Parathyroid adenoma (tissue), 2 donors: ENCODE measurements around the gene RAB30.
"Not testable (repeated sequence)": the region's sequence is repeated elsewhere in the genome, so short reads cannot be mapped to it uniquely, and the experiment has no call there.

Source experiments
- H2AFZ ChIP-seq: fragments of 300-600 bp; sonication (generic); one replicate; pipeline ENCODE4 v1.7.0; 2017; ENCODE audit warnings: antibody characterized with exemption, mild to moderate bottlenecking
- H3K27ac ChIP-seq: fragments of 300-600 bp; sonication (generic); one replicate; pipeline ENCODE4 v1.7.0; 2017
- H3K27me3 ChIP-seq: fragments of 300-600 bp; sonication (generic); one replicate; pipeline ENCODE4 v1.7.0; 2017; ENCODE audit warnings: low read length; ENCODE audit not compliant: control insufficient read depth, insufficient read depth
- H3K36me3 ChIP-seq: fragments of 300-600 bp; sonication (generic); one replicate; pipeline ENCODE4 v1.7.0; 2017; ENCODE audit warnings: low read length; ENCODE audit not compliant: control insufficient read depth, insufficient read depth
- H3K4me1 ChIP-seq: fragments of 300-600 bp; sonication (generic); one replicate; pipeline ENCODE4 v1.7.0; 2017; ENCODE audit warnings: control low read depth
- H3K4me2 ChIP-seq: fragments of 300-600 bp; sonication (generic); one replicate; pipeline ENCODE4 v1.7.0; 2017; ENCODE audit warnings: low read length
- H3K4me3 ChIP-seq: fragments of 300-600 bp; sonication (generic); one replicate; pipeline ENCODE4 v1.7.0; 2017; ENCODE audit warnings: low read depth, low read length
- H3K79me2 ChIP-seq: fragments of 300-600 bp; sonication (generic); one replicate; pipeline ENCODE4 v1.7.0; 2017; ENCODE audit warnings: control low read depth
- H3K9ac ChIP-seq: fragments of 300-600 bp; sonication (generic); one replicate; pipeline ENCODE4 v1.7.0; 2017; ENCODE audit warnings: mild to moderate bottlenecking
- H3K9me3 ChIP-seq: fragments of 300-600 bp; sonication (generic); one replicate; pipeline ENCODE4 v1.7.0; 2017; ENCODE audit warnings: low read length; ENCODE audit not compliant: control insufficient read depth
- CTCF ChIP-seq: fragments of 300-600 bp; sonication (generic); IDR thresholded peaks from one replicate; pipeline ENCODE4 v1.7.0; 2017; ENCODE audit warnings: antibody characterized with exemption, mild to moderate bottlenecking
- donor health status: primary hyperparathyroidism.

The RAB30 gene

GRCh38 chr11:82967381-82967780, 104.3 kb downstream of the RAB30 start:
- no peak overlapping the region for H3K4me3 ChIP-seq
- H3K4me2 ChIP-seq, result no peak overlapping the region
- H3K27me3 ChIP-seq, result no peaks in the 10 kb centered on the region
- no peaks in the 10 kb centered on the region for H3K79me2 ChIP-seq
- no peaks in the 10 kb centered on the region for H3K9me3 ChIP-seq
- no peak overlapping the region for H3K27ac ChIP-seq
- TF ChIP-seq CTCF, result no peak
- H3K9ac ChIP-seq, result no peak overlapping the region
- no peaks in the 10 kb centered on the region for H3K36me3 ChIP-seq
- no peak overlapping the region for H2AFZ ChIP-seq
- no peaks in the 10 kb centered on the region for H3K4me1 ChIP-seq

- H3K79me2 ChIP-seq, H3K9me3 ChIP-seq, H3K9ac ChIP-seq, H3K27me3 ChIP-seq, H3K4me2 ChIP-seq, H3K36me3 ChIP-seq, H3K4me3 ChIP-seq, H2AFZ ChIP-seq, H3K27ac ChIP-seq, H3K4me1 ChIP-seq: not testable (repeated sequence)
Observed at GRCh38 chr11:82962021-82962420, 109.7 kb downstream of the RAB30 start.

GRCh38 chr11:82960779-82961143, 110.9 kb downstream of the RAB30 start:
- Histone ChIP-seq H3K4me2 (no peak overlapping the region), H3K9me3 (no peaks in the 10 kb centered on the region), H3K9ac (no peak overlapping the region), H3K27me3 (no peaks in the 10 kb centered on the region), H3K4me1 (no peaks in the 10 kb centered on the region), H3K4me3 (no peak overlapping the region), H2AFZ (no peak overlapping the region), H3K27ac (no peak overlapping the region), H3K79me2 (no peaks in the 10 kb centered on the region), H3K36me3 (no peaks in the 10 kb centered on the region)
- TF ChIP-seq CTCF, result no peak

GRCh38 chr11:82959987-82960778, 111.5 kb downstream of the RAB30 start:
- H3K4me1 ChIP-seq, result no peaks in the 10 kb centered on the region
- H3K9ac ChIP-seq, result no peak overlapping the region
- H3K27ac ChIP-seq, result no peak overlapping the region
- TF ChIP-seq CTCF, result no peak
- H3K4me3 ChIP-seq, result no peak overlapping the region
- H3K36me3 ChIP-seq, result no peaks in the 10 kb centered on the region
- no peaks in the 10 kb centered on the region for H3K79me2 ChIP-seq
- H3K27me3 ChIP-seq, result no peaks in the 10 kb centered on the region
- no peak overlapping the region for H3K4me2 ChIP-seq
- no peaks in the 10 kb centered on the region for H3K9me3 ChIP-seq
- no peak overlapping the region for H2AFZ ChIP-seq

GRCh38 chr11:82955736-82956453, 115.8 kb downstream of the RAB30 start:
- not testable (repeated sequence) for H3K4me1 ChIP-seq, H3K27me3 ChIP-seq, H3K36me3 ChIP-seq, H3K79me2 ChIP-seq, H3K4me3 ChIP-seq, H3K9ac ChIP-seq, H3K27ac ChIP-seq, H2AFZ ChIP-seq, H3K9me3 ChIP-seq, H3K4me2 ChIP-seq

GRCh38 chr11:82950502-82950901, 121.2 kb downstream of the RAB30 start:
- H3K4me2 ChIP-seq, H3K4me3 ChIP-seq, H3K36me3 ChIP-seq, H3K9ac ChIP-seq, H3K9me3 ChIP-seq, H3K79me2 ChIP-seq, H3K4me1 ChIP-seq, H2AFZ ChIP-seq, H3K27ac ChIP-seq, H3K27me3 ChIP-seq: not testable (repeated sequence)
